Renal pelvis (tissue), 3 donors: ENCODE measurements around the gene PACSIN3. TPM values are rescaled to one million over a fixed set of nuclear protein-coding genes. Genes with fewer than 3 reads are reported as not detected.

Experiments used
- polyA plus RNA-seq, 3 donors: library from polyadenylated mRNA; unstranded; fragments of 120-200 nt; gene quantifications; one replicate each; pipeline ENCODE4 v1.2.1, GENCODE V29; 2013; ENCODE audit not compliant: insufficient read length in 3 of 3

The PACSIN3 gene
- polyA plus RNA-seq, 3 donors, result 36.9 to 44.9 (median 44.6) TPM

Other genes with a start within 250 kb of the PACSIN3 start
- 10 to 100 TPM; 57.7 to 64.3 (median 61.7) TPM for gene CSTPP1, start 249.7 kb downstream of the PACSIN3 start, polyA plus RNA-seq
- 10 to 100 TPM; 83.2 to 96.1 (median 92.3) TPM for gene ARFGAP2, start 9.6 kb downstream of the PACSIN3 start, polyA plus RNA-seq
- 10 to 100 TPM; 22.6 to 27.8 (median 25.5) TPM for gene DDB2, start 28.5 kb upstream of the PACSIN3 start, polyA plus RNA-seq
- gene ACP2, start 62.4 kb upstream of the PACSIN3 start, polyA plus RNA-seq, result 10 to 100 TPM; 54.4 to 61.0 (median 59.4) TPM
- 10 to 100 TPM; 46.7 to 56.2 (median 46.9) TPM for gene NR1H3, start 71.6 kb upstream of the PACSIN3 start, polyA plus RNA-seq
- gene MADD, start 83.7 kb upstream of the PACSIN3 start, polyA plus RNA-seq, result 10 to 100 TPM; 46.6 to 57.8 (median 54.0) TPM
- gene MYBPC3, start 166.3 kb upstream of the PACSIN3 start, polyA plus RNA-seq, result under 1 TPM; 0.07 to 0.14 (median 0.10) TPM
- gene SPI1, start 192.1 kb upstream of the PACSIN3 start, polyA plus RNA-seq, result 1 to 10 TPM; 3.7 to 5.7 (median 4.6) TPM
- gene SLC39A13, start 222.2 kb upstream of the PACSIN3 start, polyA plus RNA-seq, result 10 to 100 TPM; 58.4 to 71.9 (median 64.3) TPM
- 100 to 1,000 TPM; 137 to 154 (median 143) TPM for gene PSMC3, start 240.0 kb upstream of the PACSIN3 start, polyA plus RNA-seq